Prostate gland (tissue), 2 donors: ENCODE data around the gene FLNC. TPM values are rescaled to one million over a fixed set of nuclear protein-coding genes. Genes with fewer than 3 reads are reported as not detected.

ENCODE experiments used
- DNase-seq: peaks from one replicate; pipeline ENCODE4 v3.0.0-alpha.2; 2019; ENCODE audit warnings: low spot score
- H3K27ac ChIP-seq, 2 donors: fragments of 200-600 bp; sonication (generic); 2 replicates each; pipeline ENCODE4 v1.5.1; 2017 to 2019
- H3K27me3 ChIP-seq: fragments of 200-600 bp; sonication (generic); replicated peaks from 2 replicates; pipeline ENCODE4 v1.5.1; 2019; ENCODE audit not compliant: insufficient read depth
- H3K36me3 ChIP-seq, 2 donors: fragments of 200-600 bp; sonication (generic); 1 replicate in 1 of 2; 2 replicates in 1 of 2; pipeline versions ENCODE4 v1.5.1 to v1.8.1; 2017 to 2019
- H3K4me1 ChIP-seq: fragments of 200-600 bp; sonication (generic); replicated peaks from 2 replicates; pipeline ENCODE4 v1.5.1; 2019
- H3K4me3 ChIP-seq, 2 donors: fragments of 200-600 bp; sonication (generic); 2 replicates each; pipeline ENCODE4 v1.5.1; 2017 to 2019
- H3K9me3 ChIP-seq: fragments of 200-600 bp; sonication (generic); 2 replicates; pipeline ENCODE4 v1.5.1; 2017
- CTCF ChIP-seq, 4 experiments: fragments of 200-600 bp in 2 of 4; fragments of 450-650 bp in 2 of 4; sonication (generic) in 2 of 4; IDR thresholded peaks; 1 replicate in 3 of 4; 2 replicates in 1 of 4; pipeline ENCODE4 v1.5.1; 2016 to 2019; ENCODE audit warnings: antibody characterized with exemption in 4 of 4, mild to moderate bottlenecking in 2 of 4, moderate library complexity in 2 of 4
- POLR2A ChIP-seq: fragments of 450-650 bp; IDR thresholded peaks from one replicate; pipeline ENCODE4 v1.6.1; 2016; ENCODE audit warnings: antibody characterized with exemption, mild to moderate bottlenecking
- POLR2AphosphoS5 ChIP-seq: sonication (generic); formaldehyde crosslinking; IDR thresholded peaks from one replicate; pipeline ENCODE4 v1.6.1; 2017; ENCODE audit warnings: antibody characterized with exemption
- WGBS: methylation state at CpG from one replicate; pipeline ENCODE4 v1.1.5; 2018; 5-methylcytosine and 5-hydroxymethylcytosine counted together
- intact Hi-C: fragments of 100-400 bp; cut with DNase I; formaldehyde crosslinking; loops from one replicate; pipeline ENCODE4 v1.14.2; 2022
- total RNA-seq, 2 donors: library from RNA; depleted of rRNA; stranded (reverse); fragments of >200 nt; gene quantifications; one replicate each; pipeline ENCODE4 v1.1.0, GENCODE V29; 2016

The FLNC gene
- total RNA-seq, 2 donors from 2014 or later = 104 to 150 TPM

GRCh38 chr7:128812514-128813168 lies 17.6 kb upstream of the FLNC start:
- no peaks in the 10 kb centered on the region for H3K9me3 ChIP-seq
- WGBS = 51% methylated on average over 11 of the region's 11 CpGs
- TF ChIP-seq CTCF (IDR thresholded peaks at IDR 0.05) (no peak), POLR2AphosphoS5 (no peak)
- no peak overlapping the region for H3K27ac ChIP-seq
- intact Hi-C loops = no loop called here
- no peak overlapping the region for H3K4me3 ChIP-seq
- H3K4me1 ChIP-seq = no peaks in the 10 kb centered on the region
- no peaks in the 10 kb centered on the region for H3K27me3 ChIP-seq
- no peaks in the 10 kb centered on the region for H3K36me3 ChIP-seq
- DNase-seq = no peak

GRCh38 chr7:128814499-128814898 lies 15.7 kb upstream of the FLNC start:
- TF ChIP-seq POLR2A = no peak
- no peak for TF ChIP-seq POLR2AphosphoS5
- TF ChIP-seq CTCF (IDR thresholded peaks at IDR 0.05) = no peak
- intact Hi-C loops = no loop called here
- H3K4me3 ChIP-seq = no peak overlapping the region
- no peaks in the 10 kb centered on the region for H3K36me3 ChIP-seq
- no peaks in the 10 kb centered on the region for H3K27me3 ChIP-seq
- no peaks in the 10 kb centered on the region for H3K9me3 ChIP-seq
- no peaks in the 10 kb centered on the region for H3K4me1 ChIP-seq
- WGBS = 85% methylated on average over 6 of the region's 6 CpGs
- no peak for DNase-seq
- no peak overlapping the region for H3K27ac ChIP-seq

DNA sequence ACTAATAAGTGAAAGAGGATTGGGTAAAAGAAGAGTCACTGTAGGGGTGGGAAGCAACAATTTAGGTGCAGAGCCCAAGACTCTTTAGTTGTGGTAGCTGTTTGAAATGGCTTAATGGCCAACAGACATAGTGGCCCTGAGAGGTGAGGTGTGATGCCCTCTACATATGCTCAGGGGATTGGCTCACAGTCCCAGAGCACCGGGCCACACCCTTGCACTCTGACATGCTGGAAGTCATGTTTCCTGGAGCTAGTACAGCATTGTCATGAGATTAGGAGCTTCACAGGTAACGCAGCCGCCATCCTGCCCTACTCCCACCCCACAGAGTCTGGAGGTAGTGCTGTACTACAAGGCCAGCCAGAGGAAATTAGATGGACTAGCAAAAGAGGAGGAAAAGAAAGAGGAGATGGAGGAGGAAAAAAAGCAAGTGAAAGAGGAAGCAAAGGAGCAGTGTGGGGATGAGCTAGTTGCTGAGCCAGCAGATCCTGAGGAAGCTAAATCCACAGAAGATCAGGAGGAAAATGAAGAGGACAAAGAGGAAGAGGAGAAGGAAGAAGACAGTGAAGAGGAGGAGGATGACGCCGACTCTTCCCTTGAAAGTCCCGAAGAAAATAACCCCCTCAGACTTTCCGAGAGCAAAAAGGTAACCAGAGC lies 14.8 kb upstream of the FLNC start:
- Histone ChIP-seq H3K4me3 (no peak overlapping the region), H3K27me3 (no peaks in the 10 kb centered on the region), H3K9me3 (no peaks in the 10 kb centered on the region), H3K27ac (no peak overlapping the region), H3K36me3 (no peaks in the 10 kb centered on the region), H3K4me1 (no peaks in the 10 kb centered on the region)
- DNase-seq = no peak
- intact Hi-C loops = no loop called here
- 88% methylated on average over 7 of the region's 7 CpGs for WGBS
- TF ChIP-seq POLR2AphosphoS5 = no peak
- TF ChIP-seq CTCF (IDR thresholded peaks at IDR 0.05) = no peak
- no peak for TF ChIP-seq POLR2A

- no peak overlapping the region for H3K4me3 ChIP-seq
- TF ChIP-seq POLR2AphosphoS5 = no peak
- no peak for TF ChIP-seq CTCF (IDR thresholded peaks at IDR 0.05)
- no peak for TF ChIP-seq POLR2A
- no peak for DNase-seq
- intact Hi-C loops = no loop called here
- no peaks in the 10 kb centered on the region for H3K36me3 ChIP-seq
- 72% methylated on average over 3 of the region's 3 CpGs for WGBS
- no peaks in the 10 kb centered on the region for H3K27me3 ChIP-seq
- no peaks in the 10 kb centered on the region for H3K4me1 ChIP-seq
- no peaks in the 10 kb centered on the region for H3K9me3 ChIP-seq
- H3K27ac ChIP-seq = no peak overlapping the region
These were observed 11.5 kb upstream of the FLNC start for GRCh38 chr7:128818694-128819093.

- Histone ChIP-seq H3K4me3 (no peak overlapping the region), H3K4me1 (no peaks in the 10 kb centered on the region), H3K27me3 (no peaks in the 10 kb centered on the region), H3K36me3 (no peaks in the 10 kb centered on the region), H3K9me3 (no peaks in the 10 kb centered on the region), H3K27ac (no peak overlapping the region)
- intact Hi-C loops = no loop called here
- no peak for TF ChIP-seq POLR2AphosphoS5
- no peak for TF ChIP-seq POLR2A
- TF ChIP-seq CTCF (IDR thresholded peaks at IDR 0.05) = no peak
- DNase-seq = no peak
- WGBS = 95% methylated on average over 4 of the region's 4 CpGs
These were observed 8.5 kb upstream of the FLNC start for GRCh38 chr7:128821724-128822123.
